Subcutaneous abdominal adipose tissue (tissue), 5 donors: ENCODE data around the gene PPFIBP1.

ENCODE experiments used
- H3K27ac ChIP-seq: one replicate; pipeline ENCODE4 v1.7.0; 2013; ENCODE audit warnings: low read depth, mild to moderate bottlenecking, inconsistent platforms, low read length, moderate library complexity
- H3K27me3 ChIP-seq, 5 donors: one replicate each; pipeline ENCODE4 v1.7.0; 2013; ENCODE audit warnings: low read length in 5 of 5, inconsistent platforms in 1 of 5; ENCODE audit not compliant: control insufficient read depth in 5 of 5, insufficient read depth in 4 of 5
- H3K36me3 ChIP-seq, 5 donors: one replicate each; pipeline ENCODE4 v1.7.0; 2013; ENCODE audit warnings: low read length in 5 of 5; ENCODE audit not compliant: control insufficient read depth in 5 of 5, insufficient read depth in 5 of 5
- H3K4me1 ChIP-seq, 5 donors: one replicate each; pipeline ENCODE4 v1.7.0; 2013; ENCODE audit warnings: low read length in 5 of 5, mild to moderate bottlenecking in 3 of 5, moderate library complexity in 1 of 5; ENCODE audit not compliant: control insufficient read depth in 5 of 5, insufficient read depth in 5 of 5
- H3K4me3 ChIP-seq, 5 donors: one replicate each; pipeline ENCODE4 v1.7.0; 2013; ENCODE audit warnings: low read length in 5 of 5, low read depth in 1 of 5
- H3K9ac ChIP-seq, 5 donors: one replicate each; pipeline ENCODE4 v1.7.0; 2013; ENCODE audit warnings: low read length in 5 of 5, mild to moderate bottlenecking in 4 of 5, moderate library complexity in 3 of 5
- H3K9me3 ChIP-seq, 5 donors: one replicate each; pipeline ENCODE4 v1.7.0; 2013; ENCODE audit warnings: low read length in 5 of 5; ENCODE audit not compliant: control insufficient read depth in 5 of 5
- donor health status: healthy.
- donor health status: healthy.
- donor health status: healthy.
- donor health status: healthy.
- donor health status: healthy.

Gene PPFIBP1

DNA sequence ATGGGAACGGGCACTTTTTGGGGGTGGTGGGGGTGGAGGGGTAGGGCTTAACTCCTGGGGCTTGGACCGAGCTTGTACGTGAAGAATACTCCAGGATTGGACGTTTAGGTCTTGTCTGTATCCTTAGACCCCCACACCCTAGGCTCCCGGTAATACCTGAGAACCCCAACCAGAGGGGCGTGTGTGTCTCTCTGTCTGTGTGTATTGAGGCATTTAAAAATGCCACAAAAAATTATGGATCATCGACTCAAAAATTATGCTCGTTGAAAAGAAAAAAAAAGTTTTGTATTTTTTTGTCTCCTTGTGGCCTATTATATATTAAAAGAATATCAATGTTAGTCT lies 459 bp downstream of the PPFIBP1 start:
- peaks cover 0 to 4% (median 0%) of the 10 kb centered on the region in 5 donors for H3K27me3 ChIP-seq
- peak overlapping the region; percentile 77 to 89 (median 85) for H3K9ac ChIP-seq
- H3K4me1 ChIP-seq, result peaks cover 2 to 23% (median 18%) of the 10 kb centered on the region in 5 donors
- H3K36me3 ChIP-seq, result no peaks in the 10 kb centered on the region
- peak overlapping the region; percentile 86 to 96 (median 94) for H3K4me3 ChIP-seq
- peak overlapping the region; percentile 88 for H3K27ac ChIP-seq
- no peaks in the 10 kb centered on the region for H3K9me3 ChIP-seq

DNA sequence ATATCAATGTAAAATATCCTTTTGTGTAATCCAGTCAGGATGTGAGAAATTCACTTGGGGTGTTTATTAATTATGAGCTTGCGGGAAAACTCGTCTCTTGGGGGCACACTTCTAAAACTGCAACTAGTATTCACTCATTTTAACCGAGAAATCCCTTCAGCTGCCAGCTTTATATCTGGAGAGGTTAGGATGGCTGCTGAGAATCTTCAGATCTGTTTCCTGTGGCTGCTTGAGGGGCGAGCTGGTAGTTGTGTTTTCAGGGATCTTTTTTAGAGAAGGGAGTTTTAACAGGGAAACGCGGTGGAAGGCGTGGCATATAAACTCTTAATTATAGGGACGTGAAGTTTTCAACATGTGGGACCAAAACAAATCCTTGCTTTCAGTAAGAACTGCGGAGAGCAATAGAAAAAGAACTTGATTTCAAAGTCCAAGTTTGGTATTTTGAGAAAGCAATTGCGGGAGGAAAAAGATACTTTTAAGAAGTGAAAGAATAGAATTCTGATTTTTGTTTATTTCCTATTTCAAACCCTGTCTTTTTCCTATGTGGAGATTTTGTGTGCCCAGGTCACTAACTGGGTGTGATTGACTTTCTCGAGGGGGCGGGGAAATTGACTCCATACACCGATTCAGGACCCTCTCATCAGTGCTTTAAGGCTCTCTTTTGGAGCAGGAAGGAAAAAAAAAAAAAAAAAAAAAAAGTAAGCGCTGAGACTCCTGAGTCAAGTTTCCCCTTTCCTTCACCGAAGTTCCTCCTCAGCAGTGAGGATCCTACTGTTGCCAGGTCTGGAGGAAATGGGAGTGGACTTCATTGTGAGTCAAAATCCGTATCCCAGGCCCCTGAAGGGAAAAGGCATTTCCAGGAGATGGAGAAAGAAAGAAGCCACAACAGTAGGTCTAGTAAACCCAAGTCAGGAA lies 1.1 kb downstream of the PPFIBP1 start:
- Histone ChIP-seq H3K9ac (peak overlapping the region in 4 of 5 donors; percentile 77 to 89 (median 84)), H3K4me1 (peaks cover 2 to 23% (median 19%) of the 10 kb centered on the region in 5 donors), H3K9me3 (no peaks in the 10 kb centered on the region), H3K4me3 (peak overlapping the region; percentile 86 to 96 (median 94)), H3K36me3 (no peaks in the 10 kb centered on the region), H3K27me3 (peaks cover 0 to 4% (median 0%) of the 10 kb centered on the region in 5 donors), H3K27ac (peak overlapping the region; percentile 88)

DNA sequence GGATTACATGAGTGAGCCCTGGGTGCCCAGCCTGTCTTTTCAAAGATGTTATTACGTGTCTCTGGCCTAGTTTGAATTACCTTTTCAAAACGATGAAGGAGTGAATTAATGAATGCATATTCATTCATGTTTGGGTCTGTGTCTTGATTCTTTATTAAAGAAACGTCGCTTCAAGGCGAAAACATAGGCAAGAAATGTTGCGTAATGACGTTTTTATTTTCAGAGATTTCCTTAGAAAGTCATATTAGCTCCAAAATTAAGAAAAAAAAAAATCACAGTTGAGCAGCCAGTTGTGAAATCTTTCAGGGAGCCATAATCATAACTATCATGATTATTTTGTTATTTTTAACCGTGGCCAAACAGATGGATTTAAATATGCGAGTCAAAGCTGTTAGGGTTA lies 3.5 kb downstream of the PPFIBP1 start:
- no peaks in the 10 kb centered on the region for H3K36me3 ChIP-seq
- H3K9me3 ChIP-seq, result no peaks in the 10 kb centered on the region
- peaks cover 2 to 40% (median 29%) of the 10 kb centered on the region in 5 donors for H3K4me1 ChIP-seq
- no peaks in the 10 kb centered on the region for H3K27me3 ChIP-seq
- H3K4me3 ChIP-seq, result no peak overlapping the region
- no peak overlapping the region for H3K27ac ChIP-seq
- no peak overlapping the region for H3K9ac ChIP-seq

DNA sequence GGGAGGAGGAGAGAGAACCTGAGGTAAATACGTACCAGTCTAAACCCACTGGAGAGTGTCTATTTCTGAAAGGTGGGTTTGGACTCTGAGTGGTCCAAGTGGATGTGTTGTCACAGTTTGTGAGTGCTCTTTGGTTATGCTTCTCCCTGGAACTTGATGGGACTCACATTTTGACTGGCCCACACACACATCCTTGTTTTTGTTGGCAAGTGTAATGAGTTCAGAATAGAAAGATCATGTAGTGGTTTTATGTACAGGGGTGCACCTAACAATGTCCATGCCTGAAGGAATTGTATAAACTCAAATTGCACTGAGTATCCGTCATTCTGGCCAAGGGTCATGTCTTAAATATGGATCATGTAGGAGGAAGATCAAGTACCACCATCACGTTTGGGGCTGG lies 4.8 kb downstream of the PPFIBP1 start:
- Histone ChIP-seq H3K9me3 (no peaks in the 10 kb centered on the region), H3K4me1 (peaks cover 0 to 40% (median 24%) of the 10 kb centered on the region in 5 donors), H3K27ac (no peak overlapping the region), H3K27me3 (no peaks in the 10 kb centered on the region), H3K4me3 (no peak overlapping the region), H3K9ac (no peak overlapping the region), H3K36me3 (no peaks in the 10 kb centered on the region)

DNA sequence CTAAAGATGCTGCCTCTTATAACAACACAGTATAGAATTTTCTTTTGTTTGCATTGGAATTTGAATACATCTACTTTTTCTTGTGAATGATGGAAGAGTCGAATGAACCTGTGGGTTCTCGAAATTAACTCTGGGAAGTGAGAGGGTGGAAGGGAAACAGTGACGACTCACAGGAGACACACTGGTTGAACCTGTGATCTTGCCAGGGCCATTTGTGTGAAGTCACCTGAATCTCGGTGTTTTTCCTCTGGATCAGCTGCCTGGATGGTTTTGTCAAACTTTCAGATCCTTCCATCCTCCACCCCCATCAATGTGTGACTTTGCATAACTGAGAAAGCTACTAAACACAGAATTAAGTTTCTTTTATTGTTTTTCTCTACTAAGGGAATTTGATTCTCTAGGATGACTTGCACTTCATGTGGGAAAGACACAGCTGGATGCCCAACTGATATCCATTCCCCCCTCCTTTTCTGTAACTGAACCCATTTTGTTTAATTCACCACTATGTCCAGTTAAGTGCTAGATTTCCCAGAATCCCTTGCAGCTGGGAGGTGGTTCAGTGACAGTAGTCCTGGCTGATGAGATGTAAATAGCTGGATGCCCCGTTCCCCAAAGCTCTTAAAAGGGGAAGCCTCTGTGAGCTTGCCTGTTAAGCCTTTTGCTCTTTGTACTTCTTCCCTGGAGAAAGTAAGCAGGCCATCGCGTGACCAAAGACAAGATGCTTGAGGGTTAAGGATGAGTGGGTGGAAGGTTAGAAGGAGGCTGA lies 6.3 kb downstream of the PPFIBP1 start:
- peaks cover 0 to 34% (median 15%) of the 10 kb centered on the region in 5 donors for H3K4me1 ChIP-seq
- no peaks in the 10 kb centered on the region for H3K27me3 ChIP-seq
- no peaks in the 10 kb centered on the region for H3K9me3 ChIP-seq
- no peaks in the 10 kb centered on the region for H3K36me3 ChIP-seq
- H3K9ac ChIP-seq, result peak overlapping the region in 1 of 5 donors; percentile 1
- H3K4me3 ChIP-seq, result peak overlapping the region in 1 of 5 donors; percentile 22
- H3K27ac ChIP-seq, result no peak overlapping the region

DNA sequence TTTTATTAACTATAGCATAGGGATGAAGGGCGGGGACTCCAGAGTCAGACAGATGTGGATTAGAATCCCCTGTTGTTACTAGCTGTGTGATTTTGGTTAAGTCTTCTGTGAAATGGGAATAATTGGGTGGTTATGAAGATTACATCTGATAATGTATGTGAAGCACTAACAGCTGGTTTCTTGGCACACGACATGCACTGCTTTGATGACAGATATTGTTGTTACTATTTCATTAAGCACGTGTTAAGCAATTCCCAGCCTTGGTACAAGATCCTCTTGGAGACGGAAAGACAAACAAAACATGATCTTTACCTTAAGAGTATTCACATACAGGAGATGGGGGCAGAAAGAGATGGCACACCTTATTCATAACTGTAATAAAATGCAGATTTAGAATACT lies 7.9 kb downstream of the PPFIBP1 start:
- no peaks in the 10 kb centered on the region for H3K9me3 ChIP-seq
- no peak overlapping the region for H3K4me3 ChIP-seq
- H3K27me3 ChIP-seq, result no peaks in the 10 kb centered on the region
- peaks cover 0 to 26% (median 10%) of the 10 kb centered on the region in 5 donors for H3K4me1 ChIP-seq
- no peak overlapping the region for H3K27ac ChIP-seq
- H3K36me3 ChIP-seq, result peaks cover 0 to 4% (median 0%) of the 10 kb centered on the region in 5 donors
- H3K9ac ChIP-seq, result no peak overlapping the region

DNA sequence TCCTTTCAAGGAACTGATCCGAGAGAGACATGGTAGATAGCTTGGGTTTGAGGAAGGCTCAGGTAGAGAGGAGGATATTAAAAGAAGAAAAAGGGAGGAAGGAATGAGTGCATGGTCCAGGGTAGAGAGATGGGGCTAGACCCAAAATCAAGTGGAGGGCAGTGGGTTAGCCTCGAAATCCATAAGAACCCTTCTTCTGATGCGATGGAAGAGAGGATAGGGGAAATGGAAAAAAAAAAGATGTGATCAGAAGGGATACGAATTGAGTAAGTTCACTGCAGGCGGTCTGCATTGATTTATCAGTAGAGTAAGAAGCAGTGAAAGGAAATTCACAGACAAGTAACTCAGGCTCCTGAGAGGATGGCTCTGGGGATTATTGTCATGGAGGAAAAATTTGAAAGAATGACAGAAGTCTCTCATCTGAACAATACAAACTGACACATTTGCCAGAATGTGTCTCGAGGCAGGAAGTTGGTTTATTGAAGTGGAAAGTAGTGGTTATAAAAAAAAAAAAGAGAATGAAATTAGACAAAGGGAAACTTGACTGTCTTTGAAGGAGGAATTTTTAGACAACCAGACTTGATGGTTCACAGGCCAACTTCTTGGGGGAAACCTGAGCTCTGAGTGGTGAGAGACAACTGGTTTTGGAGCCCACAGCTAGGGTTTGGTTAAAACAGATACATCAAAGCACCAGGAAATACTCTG lies 10.2 kb downstream of the PPFIBP1 start:
- Histone ChIP-seq H3K9me3 (no peaks in the 10 kb centered on the region), H3K4me1 (peaks cover 0 to 43% (median 27%) of the 10 kb centered on the region in 5 donors), H3K36me3 (peaks cover 0 to 4% (median 0%) of the 10 kb centered on the region in 5 donors), H3K27me3 (no peaks in the 10 kb centered on the region), H3K4me3 (no peak overlapping the region), H3K9ac (no peak overlapping the region), H3K27ac (no peak overlapping the region)

DNA sequence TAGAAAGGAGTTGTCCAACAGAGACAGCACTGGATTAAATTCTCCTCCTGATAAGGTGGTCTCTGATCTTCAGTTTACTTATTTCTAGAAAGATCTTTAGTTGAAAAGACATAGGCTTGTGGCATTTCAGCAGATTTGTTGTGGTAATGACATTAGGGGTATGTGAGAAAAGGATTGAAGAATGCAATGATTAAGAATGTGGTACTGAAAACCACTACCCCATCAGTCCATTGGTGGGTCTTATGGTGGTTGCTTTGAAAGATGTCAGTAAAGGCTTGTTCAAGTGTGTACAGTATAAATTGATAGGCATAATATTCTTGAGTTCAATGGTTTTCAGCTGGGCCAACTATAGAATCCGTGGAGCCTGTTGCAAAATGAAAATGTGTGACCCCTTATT lies 10.8 kb downstream of the PPFIBP1 start:
- Histone ChIP-seq H3K36me3 (peaks cover 0 to 4% (median 0%) of the 10 kb centered on the region in 5 donors), H3K27me3 (no peaks in the 10 kb centered on the region), H3K9me3 (no peaks in the 10 kb centered on the region), H3K9ac (no peak overlapping the region), H3K27ac (no peak overlapping the region), H3K4me1 (peaks cover 0 to 48% (median 27%) of the 10 kb centered on the region in 5 donors), H3K4me3 (no peak overlapping the region)

DNA sequence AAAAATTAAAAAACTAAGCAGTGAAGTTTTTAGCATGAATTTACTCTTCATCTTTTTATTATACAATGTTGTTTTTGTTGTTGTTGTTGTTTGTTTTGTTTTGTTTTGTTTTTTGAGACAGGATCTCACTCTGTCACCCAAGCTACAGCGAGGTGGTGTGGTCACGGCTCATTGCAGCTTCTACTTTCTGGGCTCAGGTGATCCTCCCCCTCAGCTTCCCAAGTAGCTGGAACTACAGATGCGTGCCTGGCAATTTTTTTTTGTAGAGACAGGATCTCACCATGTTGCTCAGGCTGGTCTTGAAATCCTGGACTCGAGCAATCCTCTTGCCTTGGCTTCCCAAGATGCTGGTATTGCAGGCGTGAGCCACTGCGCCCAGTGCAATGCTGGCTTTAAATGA lies 11.3 kb downstream of the PPFIBP1 start:
- no peak overlapping the region for H3K4me3 ChIP-seq
- no peaks in the 10 kb centered on the region for H3K9me3 ChIP-seq
- H3K27ac ChIP-seq, result no peak overlapping the region
- H3K36me3 ChIP-seq, result peaks cover 0 to 4% (median 0%) of the 10 kb centered on the region in 5 donors
- H3K4me1 ChIP-seq, result peaks cover 0 to 45% (median 24%) of the 10 kb centered on the region in 5 donors
- no peaks in the 10 kb centered on the region for H3K27me3 ChIP-seq
- no peak overlapping the region for H3K9ac ChIP-seq
